Loucy (cell line): ENCODE data around the gene BRIP1.

Source experiments
- EZH2phosphoT487 ChIP-seq: fragments of 200-600 bp; IDR thresholded peaks from 2 replicates; pipeline ENCODE4 v1.6.1; 2018; ENCODE audit warnings: antibody characterized with exemption, mild to moderate bottlenecking, moderate library complexity, borderline replicate concordance
- TF ChIP-seq, protein P1 (sequence below): fragments of 200-600 bp; sonication (generic); conservative IDR thresholded peaks from 2 replicates; pipeline ENCODE4 v1.5.1; 2014; ENCODE audit warnings: mild to moderate bottlenecking, antibody characterized with exemption, low read length

DNA sequence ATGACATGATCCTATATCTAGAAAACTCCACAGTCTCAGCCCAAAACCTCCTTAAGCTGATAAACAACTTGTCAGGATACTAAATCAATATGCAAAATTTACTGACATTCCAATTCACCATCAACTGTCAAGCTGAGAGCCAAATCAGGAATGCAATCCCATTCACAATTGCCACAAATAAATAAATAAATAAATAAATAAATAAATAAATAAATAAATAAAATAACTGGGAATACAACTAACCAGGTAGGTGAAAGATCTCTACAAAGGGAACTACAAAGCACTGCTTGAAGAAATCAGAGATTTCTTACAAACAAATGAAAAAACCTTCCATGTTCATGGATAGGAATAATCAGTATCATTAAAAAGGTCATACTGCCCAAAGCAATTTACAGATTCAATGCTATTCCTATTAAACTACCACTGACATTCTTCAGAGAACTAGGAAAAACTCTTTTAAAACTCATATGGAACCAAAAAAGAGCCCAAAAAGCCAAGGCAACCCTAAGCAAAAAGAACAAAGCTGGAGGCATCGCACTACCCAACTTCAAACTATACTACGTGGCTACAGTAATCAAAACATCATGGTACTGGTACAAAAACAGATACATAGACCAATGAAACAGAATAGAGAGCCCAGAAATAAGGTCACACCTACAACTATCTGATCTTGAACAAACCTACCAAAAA lies 37.7 kb downstream of the BRIP1 start:
- TF ChIP-seq, protein P1, sequence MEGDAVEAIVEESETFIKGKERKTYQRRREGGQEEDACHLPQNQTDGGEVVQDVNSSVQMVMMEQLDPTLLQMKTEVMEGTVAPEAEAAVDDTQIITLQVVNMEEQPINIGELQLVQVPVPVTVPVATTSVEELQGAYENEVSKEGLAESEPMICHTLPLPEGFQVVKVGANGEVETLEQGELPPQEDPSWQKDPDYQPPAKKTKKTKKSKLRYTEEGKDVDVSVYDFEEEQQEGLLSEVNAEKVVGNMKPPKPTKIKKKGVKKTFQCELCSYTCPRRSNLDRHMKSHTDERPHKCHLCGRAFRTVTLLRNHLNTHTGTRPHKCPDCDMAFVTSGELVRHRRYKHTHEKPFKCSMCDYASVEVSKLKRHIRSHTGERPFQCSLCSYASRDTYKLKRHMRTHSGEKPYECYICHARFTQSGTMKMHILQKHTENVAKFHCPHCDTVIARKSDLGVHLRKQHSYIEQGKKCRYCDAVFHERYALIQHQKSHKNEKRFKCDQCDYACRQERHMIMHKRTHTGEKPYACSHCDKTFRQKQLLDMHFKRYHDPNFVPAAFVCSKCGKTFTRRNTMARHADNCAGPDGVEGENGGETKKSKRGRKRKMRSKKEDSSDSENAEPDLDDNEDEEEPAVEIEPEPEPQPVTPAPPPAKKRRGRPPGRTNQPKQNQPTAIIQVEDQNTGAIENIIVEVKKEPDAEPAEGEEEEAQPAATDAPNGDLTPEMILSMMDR: no peak
- TF ChIP-seq EZH2phosphoT487: no peak
